IgD-negative memory B cell (primary cell): ENCODE data around the gene DCLK1. TPM values are rescaled to one million over a fixed set of nuclear protein-coding genes. Genes with fewer than 3 reads are reported as not detected.

ENCODE experiments used
- H3K27ac Mint-ChIP-seq, 3 donors: one replicate each; pipeline ENCODE4 v1.8.0; 2020 to 2022; ENCODE audit warnings: mild to moderate bottlenecking in 3 of 3, mixed read lengths in 3 of 3, moderate library complexity in 1 of 3
- H3K27me3 Mint-ChIP-seq: one replicate; pipeline ENCODE4 v1.8.0; 2021; ENCODE audit warnings: mixed read lengths
- H3K36me3 Mint-ChIP-seq: one replicate; pipeline ENCODE4 v1.8.0; 2020; ENCODE audit warnings: mild to moderate bottlenecking, mixed read lengths
- H3K4me1 Mint-ChIP-seq, 3 donors: one replicate each; pipeline ENCODE4 v1.8.0; 2020 to 2022; ENCODE audit warnings: mixed read lengths in 3 of 3, mild to moderate bottlenecking in 1 of 3
- H3K4me3 Mint-ChIP-seq, 4 donors: one replicate each; pipeline ENCODE4 v1.8.0; 2020 to 2022; ENCODE audit warnings: mild to moderate bottlenecking in 4 of 4, mixed read lengths in 4 of 4, moderate library complexity in 3 of 4
- H3K9me3 Mint-ChIP-seq, 3 donors: one replicate each; pipeline ENCODE4 v1.8.0; 2020 to 2021; ENCODE audit warnings: mixed read lengths in 3 of 3, mild to moderate bottlenecking in 1 of 3
- polyA plus RNA-seq: library from polyadenylated mRNA; unstranded; fragments of 300-500 nt; fragmentation: Illumina TruSeq; gene quantifications from one replicate; pipeline ENCODE4 v1.2.3, GENCODE V29; 2021

DCLK1 gene
- polyA plus RNA-seq, 1 donor from 2014 or later: not detected

DNA sequence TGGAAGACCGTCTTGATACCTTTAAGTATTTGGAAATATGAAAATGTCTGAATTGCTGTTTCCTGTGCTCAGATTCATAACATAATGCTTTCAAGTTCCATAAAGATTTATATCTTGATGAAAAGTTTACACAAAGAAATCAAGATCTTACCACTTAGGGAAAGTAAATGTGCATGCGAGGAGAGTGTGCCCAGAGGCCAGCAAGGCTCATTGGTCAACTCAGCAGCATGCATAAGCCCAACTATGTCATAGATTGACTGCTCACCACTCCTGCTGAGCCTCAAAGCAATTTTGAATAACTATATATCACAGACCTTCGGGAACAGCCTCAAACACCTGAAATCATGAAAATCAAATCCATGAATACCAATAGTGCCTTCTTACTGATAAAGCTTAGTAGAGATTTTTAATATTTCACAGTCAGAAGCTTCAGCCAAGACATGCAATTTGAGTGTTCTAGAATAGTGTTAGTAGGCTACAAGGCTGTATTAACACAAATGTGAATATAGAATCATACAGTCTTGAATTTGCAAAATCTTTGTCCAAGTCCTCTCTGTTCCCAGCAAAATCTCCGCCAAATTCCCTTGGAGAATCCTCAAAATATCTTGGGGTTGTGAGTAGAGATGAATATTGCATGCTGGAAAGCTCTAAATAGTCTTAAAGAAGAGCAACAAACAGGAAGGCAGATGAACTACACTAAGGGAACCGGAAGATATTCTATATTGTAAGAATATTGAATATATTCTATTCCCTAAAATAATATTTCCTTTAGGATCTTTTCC, 124.1 kb downstream of the DCLK1 start:
- peaks cover 0 to 10% (median 4%) of the 10 kb centered on the region in 3 donors for H3K9me3 Mint-ChIP-seq
- no peaks in the 10 kb centered on the region for H3K27me3 Mint-ChIP-seq
- no peak overlapping the region for H3K27ac Mint-ChIP-seq
- H3K4me1 Mint-ChIP-seq: no peaks in the 10 kb centered on the region
- no peaks in the 10 kb centered on the region for H3K36me3 Mint-ChIP-seq
- no peak overlapping the region for H3K4me3 Mint-ChIP-seq

DNA sequence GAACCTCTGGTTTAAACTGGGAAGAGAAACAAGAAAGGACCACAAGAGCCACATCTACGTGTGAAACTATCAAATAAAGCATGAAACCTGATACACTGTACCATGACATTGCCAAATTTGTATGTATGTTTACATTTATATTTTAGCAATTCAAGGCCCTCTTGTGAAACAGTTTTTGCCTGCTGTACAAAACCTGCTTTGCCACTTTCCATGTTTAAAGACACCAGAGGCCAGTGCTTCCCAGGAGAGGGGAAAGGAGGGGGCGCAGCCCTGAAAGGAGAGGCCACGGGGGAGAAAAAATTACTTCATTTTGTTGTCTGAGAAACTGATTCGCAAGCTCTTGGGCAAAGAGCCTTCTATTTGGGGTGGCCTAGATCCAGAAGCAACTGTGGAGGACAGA, 124.8 kb downstream of the DCLK1 start:
- Mint-ChIP-seq H3K36me3 (no peaks in the 10 kb centered on the region), H3K27me3 (no peaks in the 10 kb centered on the region)

DNA sequence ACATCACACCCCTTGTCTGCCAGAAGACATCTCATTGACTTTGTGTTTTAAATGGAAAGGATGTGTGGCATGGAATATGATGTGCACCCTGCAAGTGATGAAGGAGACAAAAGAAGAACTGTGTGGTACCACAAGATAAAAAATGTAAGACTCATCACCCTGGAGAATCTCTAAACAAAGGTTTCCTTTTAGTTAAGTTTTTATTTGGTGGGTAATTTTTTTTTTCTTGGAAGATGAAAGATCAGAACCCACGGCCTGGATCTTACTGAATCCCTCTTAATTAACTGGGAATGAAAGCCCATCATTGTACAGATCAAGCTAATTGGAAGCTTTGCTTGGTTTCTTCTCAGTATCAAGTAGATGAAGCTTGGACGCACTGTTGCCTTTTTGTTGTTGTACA, 129.6 kb downstream of the DCLK1 start:
- no peak overlapping the region for H3K27ac Mint-ChIP-seq

More for the DNA sequence above, 124.8 kb downstream of the DCLK1 start:
- H3K9me3 Mint-ChIP-seq: peaks cover 0 to 10% (median 6%) of the 10 kb centered on the region in 3 donors
- no peaks in the 10 kb centered on the region for H3K4me1 Mint-ChIP-seq
- no peak overlapping the region for H3K4me3 Mint-ChIP-seq
- no peak overlapping the region for H3K27ac Mint-ChIP-seq

DNA sequence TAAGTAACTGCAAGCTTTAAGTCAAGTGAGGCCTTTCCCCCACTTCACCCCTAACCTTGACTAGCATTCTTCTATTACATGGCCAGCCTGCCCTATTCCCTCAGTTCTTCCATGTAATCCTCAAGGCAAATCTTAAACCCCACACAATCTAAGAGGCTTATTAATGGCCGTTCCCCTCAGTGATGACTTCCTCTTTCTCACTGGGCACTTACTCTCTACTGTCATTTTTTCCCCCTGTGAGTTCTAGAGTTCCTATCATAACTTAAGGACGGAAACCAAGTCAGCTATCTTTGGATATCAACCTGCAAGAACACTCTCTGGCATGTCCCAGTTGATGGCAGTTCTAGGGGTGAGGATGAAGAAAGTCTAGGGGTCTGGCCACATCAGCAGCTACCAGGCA, 131.2 kb downstream of the DCLK1 start:
- H3K27me3 Mint-ChIP-seq: no peaks in the 10 kb centered on the region
- no peak overlapping the region for H3K4me3 Mint-ChIP-seq
- peaks cover 0 to 4% (median 0%) of the 10 kb centered on the region in 3 donors for H3K9me3 Mint-ChIP-seq
- H3K27ac Mint-ChIP-seq: no peak overlapping the region
- no peaks in the 10 kb centered on the region for H3K4me1 Mint-ChIP-seq
- no peaks in the 10 kb centered on the region for H3K36me3 Mint-ChIP-seq

More for the DNA sequence above, 129.6 kb downstream of the DCLK1 start:
- Mint-ChIP-seq H3K4me3 (no peak overlapping the region), H3K36me3 (no peaks in the 10 kb centered on the region), H3K9me3 (peaks cover 0 to 7% (median 5%) of the 10 kb centered on the region in 3 donors), H3K4me1 (no peaks in the 10 kb centered on the region), H3K27me3 (no peaks in the 10 kb centered on the region)

DNA sequence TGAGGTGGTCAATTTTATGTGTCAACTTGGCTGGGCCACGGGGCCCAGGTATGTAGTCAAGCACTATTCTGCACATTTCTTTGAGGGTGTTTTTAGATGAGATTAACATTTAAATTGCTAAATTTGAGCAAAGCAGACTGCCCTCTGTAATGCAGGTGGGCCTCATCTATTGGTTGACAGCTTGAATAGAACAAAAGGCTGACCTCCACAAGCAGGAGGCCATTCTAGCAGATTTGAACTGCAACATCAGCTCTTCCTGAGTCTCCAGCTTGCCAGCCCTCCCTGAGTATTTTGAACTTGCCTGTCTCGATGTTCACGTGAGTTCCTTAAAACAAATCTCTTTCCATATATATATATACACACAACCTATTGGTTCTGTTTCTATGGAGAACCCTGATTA, 134.8 kb downstream of the DCLK1 start:
- Mint-ChIP-seq H3K4me1 (no peaks in the 10 kb centered on the region), H3K27me3 (no peaks in the 10 kb centered on the region), H3K36me3 (no peaks in the 10 kb centered on the region), H3K27ac (no peak overlapping the region), H3K9me3 (peaks cover 0 to 3% (median 0%) of the 10 kb centered on the region in 3 donors), H3K4me3 (no peak overlapping the region)

DNA sequence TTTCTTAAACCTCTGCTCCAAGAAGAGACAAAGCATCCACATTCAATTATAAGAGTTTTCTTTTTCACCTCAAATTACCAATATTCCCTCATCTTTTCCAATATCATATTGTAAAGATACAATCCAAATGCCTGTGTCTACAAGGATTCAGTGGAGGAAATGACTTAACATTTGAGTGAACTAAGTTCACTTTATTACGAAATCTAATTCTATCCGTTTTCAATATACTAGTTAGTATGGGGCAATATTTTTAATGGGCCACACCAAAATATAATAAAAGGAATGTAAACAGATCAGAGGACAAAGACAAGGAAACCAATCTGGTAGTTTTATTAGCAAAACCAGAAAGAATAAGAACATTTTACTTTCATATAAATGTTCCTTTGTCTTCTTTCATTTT, 136.0 kb downstream of the DCLK1 start:
- H3K36me3 Mint-ChIP-seq: no peaks in the 10 kb centered on the region
- peaks cover 0 to 3% (median 0%) of the 10 kb centered on the region in 3 donors for H3K9me3 Mint-ChIP-seq
- H3K4me3 Mint-ChIP-seq: no peak overlapping the region
- no peaks in the 10 kb centered on the region for H3K27me3 Mint-ChIP-seq
- no peak overlapping the region for H3K27ac Mint-ChIP-seq
- no peaks in the 10 kb centered on the region for H3K4me1 Mint-ChIP-seq

DNA sequence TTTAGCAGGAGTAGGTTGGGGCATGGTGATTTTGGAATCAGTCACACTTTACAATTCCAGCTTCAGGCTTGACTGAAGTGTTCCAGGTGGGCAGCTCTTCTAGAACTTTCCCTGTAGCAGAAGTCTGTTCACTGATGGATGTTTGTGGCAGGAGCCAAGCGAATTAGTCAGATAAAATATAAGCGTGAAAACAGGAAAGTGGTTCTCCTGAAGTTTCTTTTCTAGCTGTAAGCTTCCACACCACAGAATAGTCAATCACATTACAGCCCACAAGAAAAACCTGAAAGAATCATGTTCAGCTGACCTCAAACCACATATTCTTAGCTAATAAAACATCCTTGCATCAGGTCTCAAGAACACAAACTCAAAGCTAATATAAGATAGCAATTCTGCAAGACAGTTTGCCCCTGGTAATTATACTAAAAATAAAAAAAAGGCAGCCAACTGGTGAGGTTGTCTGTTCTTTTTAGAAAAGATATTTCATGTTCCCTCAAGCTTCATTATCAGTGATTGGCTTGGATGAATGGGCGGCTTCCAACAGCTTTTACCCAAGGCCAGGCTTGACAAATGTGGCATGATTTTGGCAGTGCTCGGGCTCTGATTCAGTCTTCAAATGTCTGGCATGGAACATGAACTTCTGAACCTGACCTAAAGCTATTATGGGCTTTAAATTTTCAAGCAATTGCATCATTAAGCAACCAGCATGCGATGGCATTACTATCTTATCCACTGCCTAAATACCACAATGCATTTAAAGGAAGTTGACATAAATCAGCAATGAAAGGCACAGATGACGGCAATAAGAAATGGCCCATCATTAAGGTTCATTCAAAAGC, 136.8 kb downstream of the DCLK1 start:
- Mint-ChIP-seq H3K9me3 (peaks cover 0 to 3% (median 0%) of the 10 kb centered on the region in 3 donors), H3K4me1 (no peaks in the 10 kb centered on the region), H3K27me3 (no peaks in the 10 kb centered on the region), H3K36me3 (no peaks in the 10 kb centered on the region), H3K27ac (no peak overlapping the region), H3K4me3 (no peak overlapping the region)

DNA sequence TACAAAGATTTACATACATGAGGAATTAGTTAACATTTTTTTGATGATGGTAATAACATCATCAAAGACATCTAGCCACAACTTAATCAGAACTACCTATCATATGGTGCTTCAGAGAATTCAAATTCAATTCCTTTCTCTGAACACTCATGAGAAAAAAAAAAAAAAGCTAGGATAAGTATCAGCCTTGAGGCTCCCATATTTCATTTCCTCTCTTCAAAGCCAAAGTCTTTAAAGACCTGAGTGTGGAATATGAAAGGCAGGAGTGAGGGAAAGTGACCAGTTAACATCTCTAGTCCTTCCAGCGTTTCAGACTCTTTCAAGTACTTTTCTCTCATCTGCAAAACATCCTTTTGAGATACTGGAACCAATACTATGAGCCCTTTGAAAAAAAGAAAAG, 137.5 kb downstream of the DCLK1 start:
- H3K9me3 Mint-ChIP-seq: peaks cover 0 to 3% (median 0%) of the 10 kb centered on the region in 3 donors
- no peaks in the 10 kb centered on the region for H3K4me1 Mint-ChIP-seq
- no peaks in the 10 kb centered on the region for H3K36me3 Mint-ChIP-seq
- no peak overlapping the region for H3K27ac Mint-ChIP-seq
- H3K4me3 Mint-ChIP-seq: no peak overlapping the region
- no peaks in the 10 kb centered on the region for H3K27me3 Mint-ChIP-seq

DNA sequence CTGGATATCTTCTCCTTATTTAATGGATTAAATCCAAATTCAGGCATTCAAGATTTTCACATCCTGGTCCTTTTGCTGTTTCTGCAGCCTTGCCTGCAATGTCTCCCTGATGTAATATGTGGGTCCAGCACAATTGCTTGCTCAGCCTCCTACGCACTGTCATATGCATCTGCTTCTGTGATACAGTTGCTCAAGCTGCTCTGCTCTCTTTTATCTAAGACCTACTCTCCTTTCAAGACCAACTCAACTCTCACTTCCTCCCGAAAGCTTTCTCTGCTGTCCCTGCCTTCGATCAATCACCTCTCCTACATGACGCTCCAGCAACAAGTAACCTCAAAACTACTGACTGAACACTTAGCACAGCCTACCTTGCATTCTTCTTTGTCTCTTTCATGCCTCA, 138.2 kb downstream of the DCLK1 start:
- Mint-ChIP-seq H3K4me3 (no peak overlapping the region), H3K27ac (no peak overlapping the region), H3K36me3 (no peaks in the 10 kb centered on the region), H3K27me3 (no peaks in the 10 kb centered on the region), H3K4me1 (no peaks in the 10 kb centered on the region), H3K9me3 (no peaks in the 10 kb centered on the region)

DNA sequence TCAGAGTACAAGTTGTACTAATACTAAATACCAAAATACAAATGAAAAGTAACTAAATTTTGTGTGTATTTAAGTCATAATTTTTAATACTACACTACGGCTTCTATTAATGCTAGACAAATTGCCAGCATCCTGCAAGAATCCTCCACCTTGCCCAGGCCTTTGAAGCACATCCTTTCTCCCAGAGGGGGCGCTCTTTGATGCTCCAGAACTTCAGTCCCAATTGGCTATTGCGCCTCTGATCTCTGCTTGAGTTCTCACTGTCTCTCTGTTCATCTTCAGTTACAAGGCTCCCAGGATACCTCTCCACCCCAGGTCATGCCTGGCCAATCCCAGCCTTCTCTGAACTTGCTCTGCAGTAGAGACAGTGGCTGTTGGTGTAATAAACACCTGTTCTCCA, 141.0 kb downstream of the DCLK1 start:
- peaks cover 2% of the 10 kb centered on the region for H3K27me3 Mint-ChIP-seq
- H3K27ac Mint-ChIP-seq: no peak overlapping the region
- H3K36me3 Mint-ChIP-seq: no peaks in the 10 kb centered on the region
- no peaks in the 10 kb centered on the region for H3K4me1 Mint-ChIP-seq
- no peaks in the 10 kb centered on the region for H3K9me3 Mint-ChIP-seq
- H3K4me3 Mint-ChIP-seq: no peak overlapping the region

DNA sequence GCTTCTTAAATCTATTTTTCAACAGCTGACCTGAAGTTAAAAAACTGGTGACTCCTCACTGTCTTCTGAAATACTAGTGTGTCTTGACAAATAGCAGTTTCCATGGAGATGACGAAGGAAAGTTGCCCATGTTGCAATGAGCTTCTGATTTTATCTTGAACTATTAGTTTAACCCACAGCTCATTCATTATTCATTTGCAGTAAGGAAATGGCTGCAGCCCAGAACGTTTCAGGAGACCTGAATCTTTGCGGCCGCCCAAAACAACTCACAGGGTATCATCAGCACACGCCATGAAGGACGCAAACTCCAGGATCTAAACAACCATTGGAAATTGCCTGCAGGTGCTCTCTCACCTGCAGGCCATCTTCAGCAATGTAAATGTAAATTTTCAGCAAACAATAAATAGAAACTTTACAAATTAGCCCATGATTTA, 142.5 kb downstream of the DCLK1 start:
- no peak overlapping the region for H3K27ac Mint-ChIP-seq
- no peaks in the 10 kb centered on the region for H3K36me3 Mint-ChIP-seq
- peaks cover 4% of the 10 kb centered on the region for H3K27me3 Mint-ChIP-seq
- H3K9me3 Mint-ChIP-seq: no peaks in the 10 kb centered on the region
- H3K4me3 Mint-ChIP-seq: no peak overlapping the region
- H3K4me1 Mint-ChIP-seq: no peaks in the 10 kb centered on the region

DNA sequence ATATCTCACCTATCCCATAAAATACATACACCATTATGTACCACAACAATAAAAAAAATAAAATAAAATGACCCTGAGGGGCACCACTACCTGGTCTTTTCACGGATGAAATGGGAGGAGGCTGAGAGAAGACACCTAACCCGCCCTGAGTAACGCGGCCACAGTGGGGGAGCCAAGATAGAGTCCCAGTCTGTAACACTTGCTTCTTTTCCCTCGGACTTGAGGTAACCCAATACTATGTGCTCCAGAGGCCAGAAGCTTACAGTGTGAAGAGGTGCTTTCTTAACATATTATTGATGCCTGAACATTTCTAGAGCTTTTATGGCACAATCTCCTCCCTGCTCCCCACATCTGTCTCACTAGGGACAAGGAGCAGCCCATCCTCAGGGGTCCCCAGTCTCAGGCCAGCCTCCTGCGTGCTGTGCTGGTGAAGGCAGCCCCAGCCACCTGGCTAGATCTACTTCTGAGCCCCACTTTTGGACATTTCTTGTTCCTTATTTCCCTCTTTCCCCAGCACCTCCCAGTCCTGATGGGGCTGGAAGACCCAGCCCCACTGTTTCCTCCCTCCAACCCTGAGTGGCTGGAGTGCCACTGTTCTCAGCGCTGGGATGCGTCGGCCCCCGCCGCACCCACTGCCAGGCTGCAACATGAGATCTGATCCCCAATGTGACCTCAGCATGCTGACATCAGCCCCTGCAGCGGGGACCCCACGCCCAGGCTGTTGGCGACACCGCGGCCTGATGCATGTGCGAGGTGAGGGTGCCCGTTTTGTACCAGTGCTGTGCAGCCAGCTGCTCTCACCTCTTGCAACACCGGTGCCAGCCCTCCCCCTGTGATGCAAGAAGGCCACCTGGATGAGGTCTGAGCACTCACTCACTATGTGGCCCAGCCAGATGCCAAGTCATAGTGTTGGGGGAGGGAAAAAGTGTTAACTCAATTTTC, 143.3 kb downstream of the DCLK1 start:
- H3K9me3 Mint-ChIP-seq: no peaks in the 10 kb centered on the region
- no peak overlapping the region for H3K27ac Mint-ChIP-seq
- H3K27me3 Mint-ChIP-seq: peaks cover 4% of the 10 kb centered on the region
- H3K4me3 Mint-ChIP-seq: no peak overlapping the region
- no peaks in the 10 kb centered on the region for H3K36me3 Mint-ChIP-seq
- H3K4me1 Mint-ChIP-seq: no peaks in the 10 kb centered on the region

DNA sequence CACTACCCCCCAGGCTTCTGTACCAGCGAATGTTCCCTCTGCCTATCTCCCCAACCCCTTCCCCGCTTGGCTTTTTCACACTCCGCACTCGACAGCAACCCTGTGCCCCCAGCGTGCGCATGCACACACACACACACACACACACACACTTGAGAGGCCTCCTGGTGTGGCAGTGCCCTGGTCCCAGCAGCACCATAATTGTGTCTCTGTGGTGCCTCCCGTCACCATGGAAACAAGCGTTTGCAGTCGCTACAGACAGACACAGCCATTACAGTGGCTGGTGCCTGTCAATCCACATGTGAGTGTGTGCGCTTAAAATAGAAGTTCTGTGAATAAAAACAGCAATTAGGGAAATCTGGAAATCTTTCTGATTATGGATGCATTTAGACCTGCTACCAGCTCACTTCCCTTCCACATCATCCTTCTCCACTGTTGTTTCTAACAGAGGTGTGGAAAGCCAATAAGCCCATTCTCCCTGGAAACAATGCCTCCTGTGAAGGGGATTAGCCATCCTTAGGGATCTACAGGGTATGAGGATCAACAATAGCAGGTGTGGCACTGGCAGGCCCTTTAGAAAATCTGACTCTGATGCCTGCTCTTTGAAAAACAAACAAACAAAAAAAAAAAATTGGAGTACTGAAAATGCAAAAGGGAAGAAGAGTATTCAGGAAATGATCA, 146.3 kb downstream of the DCLK1 start:
- peaks cover 4% of the 10 kb centered on the region for H3K27me3 Mint-ChIP-seq
- no peaks in the 10 kb centered on the region for H3K9me3 Mint-ChIP-seq
- no peaks in the 10 kb centered on the region for H3K4me1 Mint-ChIP-seq
- H3K27ac Mint-ChIP-seq: no peak overlapping the region
- H3K4me3 Mint-ChIP-seq: no peak overlapping the region
- peaks cover 2% of the 10 kb centered on the region for H3K36me3 Mint-ChIP-seq

DNA sequence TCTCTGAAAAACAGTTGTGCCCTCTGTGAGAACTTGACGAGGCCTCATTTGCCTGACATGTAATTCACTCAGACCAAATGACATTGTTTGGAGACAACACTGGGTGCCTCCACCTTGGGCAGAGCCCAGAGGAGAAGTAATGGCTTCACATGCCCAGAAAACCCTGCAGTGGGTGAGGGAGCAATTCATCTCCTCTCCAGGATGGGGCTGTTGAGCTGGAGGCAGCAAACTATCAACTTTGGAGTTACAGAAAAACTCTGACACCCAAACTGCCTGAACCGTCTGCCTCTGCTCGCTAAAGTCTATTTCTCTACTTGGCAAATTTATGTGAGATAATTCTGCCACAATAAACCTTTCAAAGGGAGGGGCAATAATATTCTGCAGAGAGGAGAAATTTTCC, 146.9 kb downstream of the DCLK1 start:
- H3K36me3 Mint-ChIP-seq: peaks cover 2% of the 10 kb centered on the region
- no peak overlapping the region for H3K4me3 Mint-ChIP-seq
- H3K9me3 Mint-ChIP-seq: no peaks in the 10 kb centered on the region
- no peak overlapping the region for H3K27ac Mint-ChIP-seq
- no peaks in the 10 kb centered on the region for H3K4me1 Mint-ChIP-seq
- H3K27me3 Mint-ChIP-seq: peaks cover 4% of the 10 kb centered on the region
